G401.6 (cell line): ENCODE data around the gene VTI1A.

Experiments
- FAIRE-seq: peaks from 2 replicates; lab custom pipeline; 2012; peaks lifted over from hg19 to GRCh38; lab: Jason Lieb, UNC

The VTI1A gene

DNA sequence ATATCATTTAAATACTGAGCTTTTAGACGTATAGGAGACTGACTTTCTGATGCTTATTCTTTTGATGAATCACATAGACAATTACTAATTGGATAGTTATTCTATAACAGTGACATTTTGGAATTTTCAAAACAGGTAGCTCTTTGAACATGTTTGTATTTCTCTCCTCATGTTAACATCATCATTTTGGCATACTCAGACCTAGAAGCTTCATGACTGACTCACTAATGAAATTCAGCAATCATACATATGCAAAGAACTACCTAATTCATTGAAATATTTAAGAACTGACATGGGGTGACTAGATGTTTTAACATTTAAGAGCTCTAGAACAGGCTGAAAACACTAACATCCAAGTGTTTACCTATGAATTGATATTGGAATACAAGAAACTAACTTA lies 192.3 kb downstream of the VTI1A start:
- no peak for FAIRE-seq

DNA sequence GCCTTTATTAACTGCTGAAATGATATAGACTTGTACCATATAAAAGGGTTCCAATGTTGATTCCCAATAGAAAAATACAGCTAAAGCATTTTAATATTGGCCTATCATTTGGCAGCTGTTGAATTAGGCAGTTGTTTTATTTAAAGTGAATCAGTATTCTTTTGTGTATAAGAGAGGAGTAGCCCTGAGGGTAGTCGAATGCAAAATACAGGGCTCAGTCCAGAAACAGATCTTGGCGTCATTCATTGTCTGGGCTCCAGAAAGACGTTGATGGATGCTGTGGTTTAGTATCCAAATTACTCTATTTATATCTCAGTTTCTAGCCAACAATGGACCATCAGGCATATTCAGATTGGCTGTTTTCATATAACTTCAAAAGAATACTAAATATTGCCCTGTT lies 193.6 kb downstream of the VTI1A start:
- no peak for FAIRE-seq

DNA sequence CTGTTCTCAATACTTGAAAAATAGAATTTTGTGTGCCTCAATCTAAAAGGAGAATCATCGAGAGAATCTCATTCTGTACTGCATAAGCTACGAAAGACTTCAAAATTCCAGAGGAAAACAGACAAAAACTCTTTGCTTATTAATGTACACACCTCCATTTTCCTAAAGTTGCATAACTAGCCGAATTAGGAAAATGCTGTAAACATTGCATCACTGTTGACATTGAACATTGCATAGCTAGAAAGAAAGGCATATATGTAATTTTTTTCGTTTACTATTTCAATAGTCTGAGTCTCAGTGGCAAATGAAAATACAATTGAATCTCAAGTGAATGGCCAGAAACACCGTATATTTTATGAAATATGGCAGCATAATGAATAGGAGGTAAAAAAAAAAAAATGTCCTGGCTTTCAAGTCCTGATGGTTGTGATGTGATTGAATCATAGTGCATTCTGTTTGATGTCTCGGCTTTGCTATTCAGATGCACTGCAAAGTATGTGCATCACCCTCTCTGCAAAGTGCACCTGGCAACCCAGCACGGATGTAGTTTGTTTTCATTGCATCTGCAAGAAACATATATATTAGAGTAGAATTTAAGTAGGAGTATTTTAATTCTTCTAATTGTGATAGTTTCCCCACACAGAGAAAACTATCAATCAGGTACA lies 196.7 kb downstream of the VTI1A start:
- FAIRE-seq, result no peak

DNA sequence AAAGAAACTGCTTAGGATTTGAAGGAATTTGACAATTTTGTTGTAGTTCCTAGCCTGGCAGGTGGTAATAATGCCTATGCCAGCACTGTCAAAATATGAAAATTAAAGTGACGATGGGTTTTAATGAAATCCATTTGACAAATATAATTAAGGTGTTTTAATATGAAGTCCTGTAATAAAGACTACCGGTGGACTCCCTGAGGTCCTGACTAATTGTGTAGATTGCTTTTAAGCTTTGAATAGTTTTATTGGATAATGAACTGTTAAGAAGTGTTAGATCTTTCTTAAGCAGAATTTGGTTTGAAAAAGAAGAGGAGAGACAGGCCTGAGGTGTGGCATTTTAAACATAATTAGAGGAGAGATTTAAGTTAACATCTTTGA lies 197.2 kb downstream of the VTI1A start:
- FAIRE-seq, result no peak

DNA sequence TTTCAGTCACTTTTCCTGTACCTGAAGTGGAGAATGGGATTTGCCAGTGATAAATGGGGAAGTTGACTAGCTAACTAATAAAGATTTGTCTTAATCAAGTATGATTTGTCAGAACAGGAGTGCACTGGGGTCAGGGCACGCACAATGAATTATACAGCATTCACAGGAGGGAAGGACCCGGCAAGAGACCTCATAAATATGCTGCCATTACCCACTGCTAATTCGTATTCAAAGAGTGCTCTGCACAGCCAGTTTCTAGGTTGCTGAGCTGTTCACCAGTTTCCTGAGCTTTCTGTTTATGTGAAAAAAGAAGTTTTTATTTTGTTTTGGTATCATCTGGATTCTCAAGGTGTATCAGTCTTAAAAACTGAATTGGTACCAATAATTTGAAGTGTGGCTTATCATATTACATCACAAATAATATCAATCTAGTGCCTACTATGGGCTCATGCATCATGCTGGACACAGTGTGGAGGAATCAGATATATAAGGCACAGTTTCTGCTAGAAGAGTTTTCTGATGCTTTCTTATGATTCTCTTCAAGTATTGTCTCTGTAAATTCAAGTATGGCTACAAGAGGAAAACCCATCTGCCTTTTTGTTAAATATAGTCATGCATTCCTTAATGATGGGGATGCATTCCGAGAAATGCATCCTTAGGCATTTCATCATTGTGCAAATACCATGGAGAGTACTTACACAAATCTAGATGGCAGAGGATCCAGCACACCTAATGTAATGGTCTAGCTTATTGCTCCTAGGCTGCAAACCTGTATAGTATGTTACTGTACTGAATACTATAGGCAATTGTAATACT lies 202.2 kb downstream of the VTI1A start:
- FAIRE-seq, result no peak

DNA sequence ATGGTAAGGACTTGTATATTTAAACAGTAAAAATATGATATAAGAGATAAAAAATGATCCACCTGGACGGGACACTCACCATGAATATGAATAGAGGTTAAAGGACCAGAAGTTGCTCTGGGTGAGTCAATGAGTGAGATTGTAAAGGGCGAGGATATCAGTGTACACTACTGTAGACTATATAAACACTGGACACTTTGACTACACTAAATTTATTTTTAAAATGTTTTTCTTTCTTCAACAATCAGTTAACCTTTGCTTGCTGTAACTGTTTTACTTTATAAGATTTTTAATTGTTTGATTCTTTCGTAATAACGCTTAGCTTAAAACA lies 202.8 kb downstream of the VTI1A start:
- FAIRE-seq, result no peak

DNA sequence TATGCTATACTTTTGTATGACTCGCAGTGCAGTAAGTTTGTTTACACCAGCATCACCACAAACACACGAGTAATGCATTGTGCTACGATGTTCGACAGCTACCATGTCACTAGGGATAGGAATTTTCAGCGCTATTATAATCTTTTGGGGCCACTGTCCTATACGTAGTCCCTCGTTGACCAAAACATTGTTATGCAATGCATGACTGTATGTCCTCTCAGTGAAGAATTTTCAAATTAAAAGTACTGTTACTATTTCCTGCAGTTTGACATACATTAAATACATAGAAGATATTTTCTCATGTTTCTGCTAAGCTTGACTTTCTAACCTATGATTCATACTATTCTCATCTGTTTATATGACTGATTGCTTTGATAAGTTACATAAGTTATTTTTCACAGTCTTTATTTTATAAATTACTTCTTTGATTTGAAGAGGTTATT lies 203.6 kb downstream of the VTI1A start:
- no peak for FAIRE-seq

DNA sequence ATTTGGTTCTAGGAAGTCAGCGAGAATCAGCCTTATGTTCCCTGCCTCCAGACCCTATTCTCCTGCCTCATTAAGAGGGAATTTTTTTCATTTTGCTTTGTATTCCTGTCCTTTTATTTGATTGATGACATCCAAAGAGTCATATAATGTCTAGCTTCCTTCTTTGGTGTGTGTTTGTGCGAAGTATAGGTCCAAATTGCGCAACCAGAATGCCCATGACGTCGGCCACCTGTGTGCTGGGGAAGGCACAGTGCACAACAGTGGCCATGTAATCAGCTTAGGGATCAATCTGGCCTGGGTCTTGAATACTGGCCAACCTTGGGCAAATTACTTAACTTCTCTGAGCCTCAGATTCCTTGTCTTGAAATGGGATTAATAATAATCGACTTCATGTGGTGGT lies 206.2 kb downstream of the VTI1A start:
- FAIRE-seq, result no peak

DNA sequence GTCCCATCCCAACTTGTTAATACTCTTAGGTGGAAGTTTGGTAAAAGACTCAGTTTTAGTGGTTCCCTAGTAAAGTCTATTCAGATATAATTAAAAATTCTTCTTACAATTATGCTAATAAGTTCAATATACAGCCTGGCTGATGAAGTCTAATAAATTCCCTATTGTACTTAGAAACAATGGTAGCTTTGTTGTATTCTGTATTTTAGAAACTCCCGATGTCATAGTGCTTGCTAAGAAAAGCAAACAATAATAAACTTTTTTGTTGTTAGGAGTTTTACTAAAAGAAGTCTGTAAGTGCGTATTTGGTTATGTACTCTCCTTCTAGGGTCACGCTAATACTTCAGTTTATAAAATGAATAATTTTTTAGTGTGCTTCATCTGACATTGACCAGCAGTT lies 206.8 kb downstream of the VTI1A start:
- no peak for FAIRE-seq

DNA sequence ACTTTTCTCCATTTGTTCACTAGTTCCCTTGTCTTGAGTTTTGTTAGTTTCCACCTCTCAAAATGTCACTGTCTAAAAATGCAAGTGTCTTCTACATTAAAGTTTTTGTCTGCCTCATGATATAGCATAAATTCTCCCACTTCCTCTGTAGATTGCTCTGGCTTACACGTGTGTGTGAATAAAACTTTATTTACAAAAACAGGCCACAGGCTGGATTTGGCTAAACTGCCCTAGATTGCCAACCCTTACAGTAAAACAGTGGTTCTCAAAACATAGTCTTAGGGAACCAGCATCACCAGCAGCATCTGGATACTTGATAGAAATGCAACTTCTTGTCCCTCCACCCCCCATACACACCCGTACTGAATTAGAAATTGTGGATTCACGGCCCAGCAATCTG lies 207.8 kb downstream of the VTI1A start:
- no peak for FAIRE-seq

DNA sequence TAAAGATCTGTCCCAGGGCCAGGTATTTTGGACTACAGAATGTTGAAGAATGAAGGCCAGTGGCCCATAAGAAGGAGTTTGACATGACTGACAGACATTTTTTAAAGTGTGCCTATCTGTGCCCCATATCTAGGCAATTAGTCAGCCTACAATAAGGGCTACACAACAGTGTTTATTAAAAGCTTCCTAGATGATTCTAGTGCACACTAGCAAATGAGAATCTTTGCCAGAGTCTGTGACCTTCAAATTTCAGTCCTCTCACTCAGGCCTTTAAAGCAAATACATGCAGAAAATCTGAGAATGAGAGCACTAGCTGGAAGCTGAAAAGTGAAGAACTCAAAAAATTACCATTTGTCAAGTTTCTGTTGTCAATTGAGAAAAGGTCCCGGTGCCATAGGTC lies 208.7 kb downstream of the VTI1A start:
- no peak for FAIRE-seq

DNA sequence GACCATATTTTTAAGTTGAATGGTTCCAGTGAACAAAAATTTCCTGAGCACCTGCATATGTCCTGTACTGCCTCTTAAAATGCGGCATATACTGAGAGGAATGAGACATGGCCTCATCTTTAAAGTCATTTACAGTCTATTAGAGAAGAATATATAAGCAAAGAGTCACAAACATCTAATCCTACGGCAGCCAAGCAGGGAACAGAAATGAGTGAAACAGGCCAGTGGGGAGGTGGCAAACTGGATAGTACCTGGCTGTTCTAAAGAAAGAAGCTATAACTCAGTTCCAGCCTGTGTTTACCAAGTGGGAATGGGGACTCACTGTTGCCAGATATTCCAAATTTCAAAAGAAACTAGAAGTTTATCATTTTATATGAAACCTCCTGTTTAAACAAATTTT lies 211.4 kb downstream of the VTI1A start:
- no peak for FAIRE-seq

DNA sequence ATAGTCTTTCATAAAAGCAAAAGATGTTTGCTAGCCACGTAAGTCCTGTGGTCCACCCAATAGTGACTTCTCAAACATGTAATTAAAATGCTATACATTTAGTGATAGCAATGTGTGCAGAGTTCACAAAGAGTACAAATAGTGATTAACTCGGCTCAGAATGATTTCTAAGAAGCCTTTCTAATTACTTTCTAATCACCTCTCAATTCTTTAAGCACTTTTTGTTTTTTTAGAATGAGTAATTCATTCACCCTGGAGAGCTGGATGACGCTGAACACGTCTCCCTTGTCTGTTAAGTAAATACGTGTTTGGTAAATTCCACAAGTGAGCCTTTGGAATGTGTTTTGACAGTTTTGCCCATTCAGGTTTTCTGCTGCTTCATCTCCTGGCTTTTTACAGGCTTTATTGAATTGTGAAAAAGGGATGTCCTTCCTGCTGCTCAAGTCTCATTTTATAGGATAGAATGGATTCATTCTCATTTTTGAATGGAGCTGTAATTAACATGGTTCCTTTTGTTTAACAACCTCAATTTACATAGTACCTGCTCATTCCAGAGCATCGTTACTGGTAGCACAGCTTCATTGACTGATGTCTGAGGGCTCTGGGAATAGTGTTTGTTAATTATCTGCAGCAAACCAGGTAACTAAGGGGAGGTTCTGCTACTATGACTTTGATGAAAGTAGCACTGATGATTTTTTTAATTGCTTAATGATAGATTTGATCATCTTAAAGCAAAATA lies 212.1 kb downstream of the VTI1A start:
- FAIRE-seq, result no peak

DNA sequence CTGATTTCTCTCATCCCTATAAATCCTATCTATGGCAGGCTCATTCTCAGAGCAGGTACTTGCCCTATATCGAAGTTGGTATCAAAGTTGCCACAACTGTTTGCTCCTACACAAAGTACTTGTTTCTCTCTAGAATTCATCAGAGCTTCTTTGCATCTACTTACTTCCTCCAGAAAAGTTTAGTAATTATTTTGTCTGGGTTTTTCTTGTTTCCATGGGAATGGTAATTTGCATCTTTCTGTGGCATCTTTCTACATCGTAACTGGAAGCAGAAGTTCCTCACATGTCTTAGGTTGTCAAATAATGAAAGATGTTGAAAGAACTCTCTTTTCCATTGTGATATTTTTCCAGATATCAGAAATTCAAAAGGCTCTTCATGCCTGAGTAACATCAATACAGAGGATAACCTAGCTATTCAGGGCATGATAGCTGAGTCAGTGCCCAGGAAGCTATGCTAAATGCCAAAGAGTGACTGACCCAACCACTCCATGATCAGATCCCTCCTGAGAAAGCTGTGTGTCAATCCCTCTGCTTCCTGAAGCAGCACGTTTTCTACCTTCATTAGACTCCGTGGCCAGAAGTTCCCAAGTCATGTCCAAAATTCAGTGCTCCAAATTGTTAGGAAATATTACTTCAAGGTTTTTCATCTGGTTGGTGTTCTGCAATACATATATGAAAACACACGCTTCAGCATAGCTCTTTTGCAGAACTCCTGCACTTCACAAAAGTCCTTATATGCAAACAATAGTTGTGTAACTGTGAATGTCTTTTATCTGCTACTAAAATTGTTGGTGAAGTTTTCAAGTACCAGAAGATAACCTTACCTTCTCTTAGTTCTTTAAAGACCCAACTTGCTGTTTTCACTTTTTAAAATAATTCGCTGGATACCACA lies 216.5 kb downstream of the VTI1A start:
- FAIRE-seq, result no peak

DNA sequence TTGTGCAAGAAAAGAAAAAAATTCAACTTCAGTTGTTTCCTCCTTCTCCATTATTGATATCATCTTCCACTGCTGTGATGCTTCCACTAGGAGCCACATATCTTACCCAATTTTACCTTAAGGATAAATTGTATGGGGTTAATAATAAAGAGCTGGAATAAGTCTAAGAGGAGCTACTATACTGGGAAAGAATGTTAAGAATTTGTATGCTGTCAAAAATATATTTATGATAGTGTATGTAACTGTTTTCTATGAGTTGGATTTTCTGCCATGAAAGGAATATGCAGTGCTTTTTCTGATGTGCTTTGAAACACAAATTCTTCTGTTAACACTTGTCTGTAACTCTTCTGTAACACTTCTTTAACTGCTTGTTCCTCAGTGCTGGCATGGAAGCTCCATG lies 219.1 kb downstream of the VTI1A start:
- FAIRE-seq, result no peak

DNA sequence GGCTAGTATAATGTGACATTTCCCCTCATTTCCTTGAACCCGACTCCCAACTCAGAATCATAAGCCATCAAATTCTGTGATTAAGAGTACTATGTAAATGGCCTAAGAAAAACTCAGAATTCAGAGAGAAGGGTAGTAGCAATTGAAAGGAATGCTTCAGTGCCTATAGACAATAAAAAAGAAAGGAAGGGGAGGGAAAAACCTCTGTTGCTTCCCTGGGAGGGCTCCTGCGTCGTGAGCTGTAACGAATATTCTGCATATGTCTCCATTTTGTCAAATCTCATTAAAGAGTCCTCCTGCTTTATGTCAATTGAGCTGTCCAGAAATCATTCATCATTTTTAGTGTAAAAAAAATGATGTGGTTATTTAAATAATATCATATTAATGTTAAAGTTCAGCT lies 223.0 kb downstream of the VTI1A start:
- FAIRE-seq, result no peak

DNA sequence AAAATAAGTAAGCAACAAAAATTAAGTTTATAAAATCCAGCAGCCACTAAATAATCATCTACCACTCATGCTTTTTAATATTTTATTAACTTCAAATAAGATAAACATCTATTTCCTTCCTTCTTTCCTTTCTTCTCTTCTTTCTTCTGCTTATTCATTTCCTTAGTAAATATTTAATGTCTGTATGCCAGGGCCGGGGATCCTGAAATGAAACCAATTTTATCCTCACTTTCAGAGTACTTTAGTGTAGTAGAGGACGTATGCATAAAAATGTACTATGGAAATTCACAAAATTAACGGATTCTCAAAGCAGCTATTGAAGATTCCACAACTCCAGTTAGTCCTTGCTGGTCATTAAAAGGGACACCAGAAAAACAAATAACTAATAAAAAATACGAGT lies 224.7 kb downstream of the VTI1A start:
- FAIRE-seq, result no peak

DNA sequence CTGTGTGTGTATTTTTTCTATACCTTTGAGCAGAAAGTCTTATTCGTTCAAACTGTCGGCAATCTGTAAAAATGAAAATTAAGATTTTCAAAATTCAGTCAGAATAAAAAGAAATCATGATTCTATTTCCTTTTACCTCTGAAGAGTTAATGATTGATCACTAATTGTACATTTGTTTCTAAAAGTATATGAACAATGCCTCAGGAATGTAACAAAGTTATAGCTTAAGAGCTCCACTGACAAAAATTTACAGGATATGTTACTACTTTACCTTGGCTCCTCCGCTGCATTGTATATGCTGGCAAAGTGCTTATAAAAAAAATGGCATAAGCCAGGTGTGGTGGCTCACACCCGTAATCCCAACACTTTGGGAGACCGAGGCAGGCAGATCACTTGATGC lies 225.7 kb downstream of the VTI1A start:
- no peak for FAIRE-seq

DNA sequence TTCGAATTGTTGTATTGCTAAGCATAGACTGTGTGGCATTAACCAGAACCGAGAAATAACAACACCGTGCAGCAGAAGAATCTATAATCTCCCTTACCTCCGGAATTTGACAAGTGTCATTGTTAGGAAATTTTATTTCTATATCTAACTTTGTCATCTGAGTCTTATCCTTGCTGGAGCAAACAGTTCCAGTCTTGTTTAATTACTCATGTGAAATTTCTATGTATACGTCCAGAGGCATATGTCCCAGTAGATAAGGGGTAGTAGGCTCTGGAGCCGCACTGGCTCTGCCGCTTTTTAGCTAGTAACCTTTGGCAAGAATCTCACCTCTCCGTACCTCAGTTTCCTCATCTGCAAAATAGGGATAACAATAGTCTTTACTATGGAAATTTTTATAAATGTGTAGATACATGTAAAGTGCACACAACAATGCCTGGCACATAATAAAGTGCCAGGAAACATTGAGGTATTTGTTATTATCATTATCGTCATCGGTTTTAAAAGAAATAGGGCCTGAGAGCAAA lies 228.6 kb downstream of the VTI1A start:
- no peak for FAIRE-seq

DNA sequence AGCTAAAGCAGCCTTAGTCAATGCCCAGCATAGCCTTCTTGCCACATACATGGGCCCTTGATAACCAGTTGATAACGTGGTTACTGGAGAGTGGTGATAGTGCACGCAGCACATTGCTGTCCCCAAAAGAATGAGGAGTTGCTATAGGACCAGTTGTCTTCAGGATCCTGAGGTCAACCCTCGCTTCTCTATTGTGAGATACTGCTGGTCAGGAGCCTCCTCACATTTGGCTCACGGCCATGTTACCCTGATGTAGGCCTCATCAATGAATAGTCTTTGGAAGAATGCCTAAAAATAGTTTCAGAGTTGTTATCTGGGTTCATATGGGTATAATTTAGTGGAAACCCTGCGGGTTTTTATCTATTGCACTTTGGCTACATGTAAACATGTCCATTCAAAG lies 230.7 kb downstream of the VTI1A start:
- no peak for FAIRE-seq

DNA sequence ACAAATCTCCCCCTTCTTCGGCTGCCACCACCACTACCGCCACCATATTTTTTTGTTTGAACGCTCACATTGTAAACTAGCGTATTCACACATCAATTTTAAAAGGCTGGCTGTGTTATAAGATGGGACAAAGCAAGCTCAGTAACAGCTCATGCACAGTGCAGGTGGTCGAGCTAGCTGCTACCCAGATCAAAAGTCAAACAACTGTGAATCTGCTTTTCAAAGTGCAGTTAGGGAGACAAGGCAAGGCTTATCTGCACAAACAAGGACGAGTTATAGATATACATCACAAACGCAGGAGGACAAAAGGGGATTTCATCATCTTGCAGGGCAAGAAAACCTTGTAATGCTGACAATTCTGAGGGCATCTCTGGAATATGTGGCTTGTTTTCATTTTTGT lies 231.6 kb downstream of the VTI1A start:
- FAIRE-seq, result no peak

DNA sequence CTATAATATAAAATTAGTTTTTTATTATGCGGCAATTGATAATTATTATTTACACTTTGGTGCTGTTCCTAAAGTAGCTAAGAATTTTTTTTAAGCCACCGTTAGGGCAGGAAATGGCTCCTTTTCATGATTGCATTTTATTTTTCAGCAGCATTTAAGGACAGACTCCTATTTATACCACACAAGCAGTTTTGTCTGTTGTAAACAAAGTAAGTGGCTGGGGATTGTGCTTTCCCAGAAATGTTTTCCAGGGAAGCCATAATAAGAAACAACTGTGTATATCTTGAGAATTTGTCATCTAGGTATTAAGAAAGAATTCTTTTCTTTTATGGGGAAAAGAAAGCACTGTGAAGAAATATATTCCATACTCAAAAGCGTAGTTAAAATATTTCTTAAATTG lies 232.0 kb downstream of the VTI1A start:
- FAIRE-seq, result no peak
